HepG2 (cell line): ENCODE data around the gene PLIN4. TPM values are rescaled to one million over a fixed set of nuclear protein-coding genes. Genes with fewer than 3 reads are reported as not detected.

Experiments used
- ATF6 ChIP-seq: sonication (generic); formaldehyde crosslinking; conservative IDR thresholded peaks from 2 replicates; pipeline ENCODE4 v1.4.0; 2020; ENCODE audit warnings: missing genetic modification reagents
- DMAP1 ChIP-seq: IDR thresholded peaks from 2 replicates; pipeline ENCODE4 v1.6.1; 2016
- DZIP1 ChIP-seq: sonication (generic); formaldehyde crosslinking; IDR thresholded peaks from 2 replicates; pipeline ENCODE4 v1.5.0; 2020; ENCODE audit warnings: mild to moderate bottlenecking, missing genetic modification reagents
- E2F2 ChIP-seq: sonication (generic); formaldehyde crosslinking; IDR thresholded peaks from 2 replicates; pipeline ENCODE4 v1.4.0; 2020; ENCODE audit warnings: missing genetic modification reagents, borderline replicate concordance
- GPN1 ChIP-seq: sonication (generic); formaldehyde crosslinking; IDR thresholded peaks from 2 replicates; pipeline ENCODE4 v1.5.1; 2020; ENCODE audit warnings: missing genetic modification reagents, borderline replicate concordance
- GTF3A ChIP-seq: sonication (generic); formaldehyde crosslinking; conservative IDR thresholded peaks from 2 replicates; pipeline ENCODE4 v1.4.0; 2020; ENCODE audit warnings: mild to moderate bottlenecking, missing genetic modification reagents
- HMG20A ChIP-seq: IDR thresholded peaks from 2 replicates; pipeline ENCODE4 v1.6.1; 2016; ENCODE audit warnings: borderline replicate concordance
- KAT7 ChIP-seq: IDR thresholded peaks from 2 replicates; pipeline ENCODE4 v1.6.1; 2018; ENCODE audit warnings: borderline replicate concordance, missing compliant biosample characterization
- MTA1 ChIP-seq: sonication (generic); formaldehyde crosslinking; IDR thresholded peaks from 2 replicates; pipeline ENCODE4 v1.4.0; 2020; ENCODE audit warnings: missing genetic modification reagents, mild to moderate bottlenecking, borderline replicate concordance
- MZF1 ChIP-seq: sonication (generic); formaldehyde crosslinking; IDR thresholded peaks from 2 replicates; pipeline ENCODE4 v1.8.1; 2023; ENCODE audit warnings: mild to moderate bottlenecking, missing genetic modification reagents, borderline replicate concordance
- NCOA1 ChIP-seq: sonication (generic); formaldehyde crosslinking; IDR thresholded peaks from 2 replicates; pipeline ENCODE4 v1.9.0; 2021; ENCODE audit warnings: missing genetic modification reagents
- PAX8 ChIP-seq: sonication (generic); formaldehyde crosslinking; IDR thresholded peaks from 2 replicates; pipeline ENCODE4 v1.8.0; 2022; ENCODE audit warnings: mild to moderate bottlenecking, missing genetic modification reagents, borderline replicate concordance
- RNF2 ChIP-seq: fragments of 450-650 bp; conservative IDR thresholded peaks from 2 replicates; pipeline ENCODE4 v1.6.1; 2016; ENCODE audit warnings: low read depth
- ZBTB43 ChIP-seq: sonication (generic); formaldehyde crosslinking; conservative IDR thresholded peaks from 2 replicates; pipeline ENCODE4 v1.4.0; 2020; ENCODE audit warnings: missing genetic modification reagents
- ZFP36 ChIP-seq: fragments of 150-350 bp; IDR thresholded peaks from 2 replicates; pipeline ENCODE4 v1.6.1; 2018; ENCODE audit warnings: borderline replicate concordance, low read length, low read depth; ENCODE audit not compliant: partially characterized antibody
- ZNF292 ChIP-seq: sonication (generic); formaldehyde crosslinking; IDR thresholded peaks from 2 replicates; pipeline ENCODE4 v1.8.1; 2022; ENCODE audit warnings: mild to moderate bottlenecking, low read depth, missing genetic modification reagents, borderline replicate concordance
- ZNF564 ChIP-seq: sonication (generic); formaldehyde crosslinking; IDR thresholded peaks from 2 replicates; pipeline ENCODE4 v1.8.1; 2023; ENCODE audit warnings: mild to moderate bottlenecking, missing genetic modification reagents
- ZNF670 ChIP-seq: sonication (generic); formaldehyde crosslinking; IDR thresholded peaks from 2 replicates; pipeline ENCODE4 v1.8.0; 2022; ENCODE audit warnings: mild to moderate bottlenecking, missing genetic modification reagents, borderline replicate concordance
- ZNF710 ChIP-seq: sonication (generic); formaldehyde crosslinking; IDR thresholded peaks from 2 replicates; pipeline ENCODE4 v1.5.0; 2020; ENCODE audit warnings: mild to moderate bottlenecking, missing genetic modification reagents, borderline replicate concordance
- ZNF816 ChIP-seq: sonication (generic); formaldehyde crosslinking; IDR thresholded peaks from 2 replicates; pipeline ENCODE4 v1.8.0; 2022; ENCODE audit warnings: missing genetic modification reagents, mild to moderate bottlenecking, borderline replicate concordance
- polyA plus RNA-seq, 8 experiments: library from polyadenylated mRNA; depleted of rRNA in 3 of 8; stranded (reverse) in 7 of 8; unstranded in 1 of 8; fragments of >200 nt; fragmentation: Illumina TruSeq in 4 of 8; extraction: Trizol in 4 of 8; gene quantifications; 2 replicates each; pipeline versions ENCODE4 v1.2.1 to v1.2.3, GENCODE V29; 2011 to 2016; ENCODE audit warnings: low read depth in 4 of 8, missing spikeins in 1 of 8, mixed read lengths in 1 of 8; ENCODE audit not compliant: insufficient read depth in 1 of 8
- total RNA-seq, 5 experiments: library from RNA; depleted of rRNA; stranded (reverse); fragments of >200 nt; fragmentation: Illumina TruSeq; extraction: Trizol; gene quantifications; 2 replicates each; pipeline ENCODE4 v1.2.3, GENCODE V29; 2016; ENCODE audit warnings: low read depth in 1 of 5

PLIN4 gene
- total and polyA plus RNA-seq, 2 of the 13 experiments (the other 11 are each of a cell fraction or from before 2014, with no cell fraction given): 1.1 to 1.3 TPM

GRCh38 chr19:4534836-4535658 lies 16.8 kb upstream of the PLIN4 start, which contains the start of gene PLIN5 (continued):
- TF ChIP-seq E2F2 (CRISPR knock-in tag): no peak
- TF ChIP-seq GPN1: no peak
- TF ChIP-seq DMAP1 (CRISPR knock-in tag): no peak
- TF ChIP-seq MTA1: no peak
- TF ChIP-seq MZF1 (CRISPR knock-in tag): no peak
- TF ChIP-seq ATF6 (CRISPR knock-in tag): no peak
- TF ChIP-seq KAT7: 0 out of 2 replicates have a peak, but pooled peaks have one; percentile 34
- TF ChIP-seq ZFP36: no peak
- no peak for TF ChIP-seq RNF2
- no peak for TF ChIP-seq ZNF292 (CRISPR knock-in tag)
- no peak for TF ChIP-seq ZNF816 (CRISPR knock-in tag)
- no peak for TF ChIP-seq GTF3A
- peak; percentile 28; the same call in 1 of the 2 replicates for TF ChIP-seq ZNF710 (CRISPR knock-in tag)
- TF ChIP-seq ZNF670 (CRISPR knock-in tag): no peak
- peak; percentile 31; the same call in 1 of the 2 replicates for TF ChIP-seq ZNF564
- TF ChIP-seq ZBTB43: no peak
- no peak for TF ChIP-seq NCOA1 (CRISPR knock-in tag)
- no peak for TF ChIP-seq HMG20A (CRISPR knock-in tag)
- TF ChIP-seq PAX8: no peak
- no peak for TF ChIP-seq DZIP1 (CRISPR knock-in tag)
